ENCODE measurements around the gene CALCOCO2.
"Not testable (repeated sequence)": the region's sequence is repeated elsewhere in the genome, so short reads cannot be mapped to it uniquely, and the experiment has no call there.

Gene CALCOCO2

DNA sequence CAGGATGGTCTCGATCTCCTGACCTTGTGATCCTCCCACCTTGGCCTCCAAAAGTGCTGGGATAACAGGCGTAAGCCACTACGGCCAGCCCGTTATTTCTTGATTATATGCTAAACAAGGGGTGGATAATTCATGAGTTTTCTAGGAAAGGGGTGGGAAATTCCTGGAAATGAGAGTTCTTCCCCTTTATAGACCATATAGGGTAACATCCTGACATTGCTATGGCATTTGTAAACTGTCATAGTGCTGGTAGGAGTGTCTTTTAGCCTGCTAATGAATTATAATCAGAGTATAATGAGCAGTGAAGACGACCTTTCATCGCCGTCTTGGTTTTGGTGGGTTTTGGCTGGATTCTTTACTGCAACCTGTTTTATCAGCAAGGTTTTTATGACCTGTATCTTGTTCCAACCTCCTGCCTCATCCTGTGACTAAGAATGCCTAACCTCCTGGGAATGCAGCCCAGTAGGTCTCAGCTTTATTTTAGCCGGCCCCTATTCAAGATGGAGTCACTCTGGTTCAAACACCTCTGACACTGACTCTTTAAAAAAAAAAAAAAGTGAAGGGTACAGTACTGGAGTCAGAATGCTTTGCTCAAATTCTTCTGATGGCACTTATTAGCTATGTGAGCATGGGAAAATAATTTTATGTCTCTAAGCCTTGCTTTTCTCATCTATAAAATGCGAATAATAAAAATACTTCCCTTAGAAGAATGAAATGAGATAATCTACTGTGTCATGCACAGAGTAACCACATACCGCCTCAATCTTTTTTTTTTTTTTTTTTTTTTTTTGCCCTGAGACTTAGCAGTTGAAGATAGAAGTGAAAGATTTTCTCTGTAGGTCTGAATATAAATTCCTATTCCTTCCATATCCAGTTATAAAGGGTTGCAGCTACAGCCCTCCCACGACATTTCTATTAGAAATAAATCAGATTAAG is 5.1 kb upstream of the CALCOCO2 start:
- DNase-seq, result no peak

DNA sequence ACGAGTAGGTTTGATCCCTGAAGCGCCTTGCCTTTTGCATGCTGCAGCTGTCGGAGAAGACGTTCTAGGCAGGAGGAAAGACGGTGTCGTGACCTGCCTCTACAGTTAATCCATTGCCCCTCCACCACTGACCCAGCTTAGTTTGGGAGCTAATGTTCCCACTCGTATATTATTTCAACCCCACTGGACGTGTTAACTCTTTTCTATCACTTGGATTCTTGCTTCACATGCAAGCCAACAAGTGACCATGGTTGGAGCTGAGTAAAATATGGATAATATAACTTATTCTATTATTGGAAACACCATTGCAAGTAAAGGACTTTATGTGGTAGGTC is 681 bp downstream of the CALCOCO2 start:
- DNase-seq, result no peak

DNA sequence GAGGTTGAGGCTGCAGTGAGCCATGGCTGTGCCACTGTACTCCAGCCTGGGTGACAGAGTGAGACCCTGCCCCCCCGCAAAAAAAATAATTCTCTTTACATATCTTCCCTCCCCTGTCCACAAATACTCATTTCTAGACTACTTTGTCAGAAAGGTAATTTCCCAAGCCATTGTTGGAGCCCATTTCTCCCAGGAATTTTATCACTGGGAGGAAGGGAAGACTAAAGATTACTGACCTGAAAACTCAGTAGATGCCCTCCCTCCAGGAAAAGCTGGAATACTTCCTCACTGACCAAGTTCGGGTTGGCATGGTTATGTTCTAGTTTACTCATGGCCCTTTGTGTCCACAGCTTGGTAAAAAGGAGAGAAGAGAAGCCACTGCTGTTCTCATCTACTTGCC is 4.1 kb downstream of the CALCOCO2 start:
- DNase-seq, result no peak

DNA sequence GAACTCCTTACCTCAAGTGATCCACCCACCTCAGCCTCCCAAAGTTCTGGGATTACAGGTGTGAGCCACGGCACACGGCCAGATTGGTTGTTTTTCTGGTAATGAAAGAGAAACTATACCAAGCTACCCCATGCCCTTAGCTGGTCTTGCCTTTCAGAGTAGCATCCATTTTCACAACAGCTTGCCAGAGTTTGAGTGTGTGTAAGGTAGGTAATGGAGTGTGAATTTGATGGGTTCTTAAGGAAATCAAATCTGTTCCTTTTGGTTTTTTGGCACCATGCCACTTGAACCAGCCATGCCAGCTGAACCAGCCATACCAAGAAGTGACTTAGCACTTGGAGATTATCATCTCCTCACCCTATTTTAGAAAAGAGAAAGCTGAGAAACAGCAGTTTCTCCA is 5.1 kb downstream of the CALCOCO2 start:
- DNase-seq, result no peak

DNA sequence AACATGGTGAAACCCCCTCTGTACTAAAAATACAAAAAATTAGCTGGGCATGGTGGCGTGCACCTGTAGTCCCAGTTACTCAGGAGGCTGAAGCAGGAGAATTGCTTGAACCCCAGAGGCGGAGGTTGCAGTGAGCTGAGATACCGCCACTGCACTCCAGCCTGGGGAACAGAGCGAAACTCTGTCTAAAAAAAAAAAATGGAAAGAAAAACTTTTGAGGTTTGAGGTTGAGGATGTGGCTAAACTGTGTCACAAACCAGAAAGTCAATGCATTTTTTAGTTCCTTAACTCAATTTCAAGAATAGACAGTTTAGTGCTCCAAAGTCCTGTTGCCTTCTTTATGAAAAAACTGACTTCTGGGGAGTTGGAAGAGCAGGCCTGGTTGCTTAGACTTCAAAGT is 6.6 kb downstream of the CALCOCO2 start:
- not testable (repeated sequence) for DNase-seq

DNA sequence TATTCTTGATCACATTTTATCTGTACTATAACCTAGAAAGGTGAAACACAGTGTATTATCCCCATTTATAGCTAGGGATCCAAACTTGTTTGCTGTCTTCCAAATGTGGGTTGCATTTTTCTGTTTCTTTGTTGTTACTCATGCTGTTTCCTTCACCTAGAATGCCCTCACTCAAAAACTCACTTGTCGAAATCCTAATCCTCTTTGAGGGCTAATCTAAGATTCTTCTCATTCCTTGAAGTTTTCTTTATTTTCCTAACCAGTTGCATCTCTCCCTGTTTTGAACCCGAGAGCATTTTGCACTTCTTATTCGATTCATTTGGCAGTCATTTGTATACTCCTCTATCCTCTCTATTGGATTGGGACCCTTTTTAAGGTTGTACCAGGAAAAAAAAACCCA is 9.6 kb downstream of the CALCOCO2 start:
- DNase-seq, result no peak

DNA sequence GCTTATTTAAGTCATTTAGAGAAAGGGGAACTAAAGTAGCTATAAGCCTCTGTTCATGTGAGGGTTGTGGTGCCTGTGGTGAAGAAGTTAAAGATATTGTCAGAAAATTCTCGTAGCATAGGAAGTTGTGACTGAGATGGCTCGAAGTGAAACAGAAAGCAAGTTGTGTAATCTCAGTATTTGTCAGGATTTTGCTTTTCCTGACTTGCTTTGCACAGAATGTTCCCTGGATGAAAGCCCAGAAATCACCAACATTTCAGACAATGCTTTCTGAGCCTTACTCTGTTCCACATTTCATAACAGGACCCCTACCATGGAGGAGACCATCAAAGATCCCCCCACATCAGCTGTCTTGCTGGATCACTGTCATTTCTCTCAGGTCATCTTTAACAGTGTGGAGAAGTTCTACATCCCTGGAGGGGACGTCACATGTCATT is 10.6 kb downstream of the CALCOCO2 start:
- DNase-seq, result no peak

DNA sequence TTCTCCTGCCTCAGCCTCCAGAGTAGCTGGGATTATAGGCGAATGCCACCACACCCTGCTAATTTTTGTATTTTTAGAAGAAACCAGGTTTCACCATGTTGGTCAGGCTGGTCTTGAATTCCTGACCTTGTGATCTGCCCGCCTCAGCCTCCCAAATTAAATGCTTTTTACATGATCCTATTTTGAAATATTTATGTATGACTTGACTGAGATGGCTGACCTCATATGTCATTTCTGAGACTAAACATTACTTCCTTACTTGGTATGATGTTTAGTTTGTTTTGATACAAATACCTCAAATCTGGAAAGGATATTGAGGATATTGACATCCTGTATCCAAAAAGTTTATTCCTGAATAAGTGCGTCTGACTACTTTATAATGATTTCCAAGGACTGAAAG is 11.9 kb downstream of the CALCOCO2 start:
- DNase-seq, result no peak

DNA sequence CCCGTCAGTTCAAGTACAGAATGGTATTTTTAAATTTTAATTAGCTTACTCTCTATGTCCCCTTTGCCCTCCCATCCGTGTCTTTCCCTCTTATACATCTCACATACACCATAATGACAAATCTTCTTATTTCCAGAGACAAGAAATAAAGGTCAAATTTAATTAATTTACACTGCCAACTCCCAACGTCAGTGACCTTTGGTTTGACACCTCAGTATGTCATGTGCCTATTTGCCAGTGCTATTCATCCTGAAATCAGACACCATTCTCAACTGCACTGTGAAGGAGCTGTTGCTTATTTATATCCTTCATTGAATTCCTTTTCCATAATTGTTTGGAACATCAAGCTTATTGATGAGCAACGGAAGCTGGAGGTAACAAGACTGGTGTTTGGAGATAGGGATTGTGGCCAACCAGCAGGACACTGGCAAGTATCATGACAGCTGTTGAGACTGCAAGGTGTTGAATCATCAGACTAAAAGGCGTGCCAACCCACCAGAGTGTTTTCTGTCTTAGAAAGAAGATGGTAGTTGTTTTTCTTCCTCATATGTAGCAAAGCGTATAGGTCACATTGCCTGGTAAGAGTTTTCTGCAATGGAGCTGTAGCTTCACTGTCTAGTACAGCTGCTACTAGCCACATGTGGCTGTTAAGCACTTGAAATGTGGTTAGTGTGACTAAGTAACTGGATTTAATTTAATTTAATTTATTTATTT is 12.5 kb downstream of the CALCOCO2 start:
- DNase-seq, result no peak

DNA sequence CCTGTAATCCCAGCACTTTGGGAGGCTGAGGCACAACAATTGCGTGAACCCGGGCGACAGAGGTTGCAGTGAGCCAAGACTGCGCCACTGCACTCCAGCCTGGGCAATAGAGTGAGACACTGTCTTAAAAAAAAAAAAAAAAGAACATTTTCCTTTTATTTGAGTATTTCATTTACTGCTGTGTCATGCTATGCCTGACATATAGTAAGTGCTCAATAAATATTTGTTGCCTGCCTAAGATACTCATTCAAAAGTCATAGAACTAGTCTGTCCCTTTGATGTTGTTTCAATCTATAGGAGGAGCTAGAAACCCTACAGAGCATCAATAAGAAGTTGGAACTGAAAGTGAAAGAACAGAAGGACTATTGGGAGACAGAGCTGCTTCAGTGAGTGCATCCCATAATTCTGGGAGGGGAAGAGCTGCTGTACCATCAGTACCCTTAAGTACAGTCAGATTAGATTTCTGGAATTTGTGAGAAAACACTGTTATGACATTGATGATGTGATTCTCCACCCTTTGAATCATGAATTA is 20.0 kb downstream of the CALCOCO2 start:
- no peak for DNase-seq

DNA sequence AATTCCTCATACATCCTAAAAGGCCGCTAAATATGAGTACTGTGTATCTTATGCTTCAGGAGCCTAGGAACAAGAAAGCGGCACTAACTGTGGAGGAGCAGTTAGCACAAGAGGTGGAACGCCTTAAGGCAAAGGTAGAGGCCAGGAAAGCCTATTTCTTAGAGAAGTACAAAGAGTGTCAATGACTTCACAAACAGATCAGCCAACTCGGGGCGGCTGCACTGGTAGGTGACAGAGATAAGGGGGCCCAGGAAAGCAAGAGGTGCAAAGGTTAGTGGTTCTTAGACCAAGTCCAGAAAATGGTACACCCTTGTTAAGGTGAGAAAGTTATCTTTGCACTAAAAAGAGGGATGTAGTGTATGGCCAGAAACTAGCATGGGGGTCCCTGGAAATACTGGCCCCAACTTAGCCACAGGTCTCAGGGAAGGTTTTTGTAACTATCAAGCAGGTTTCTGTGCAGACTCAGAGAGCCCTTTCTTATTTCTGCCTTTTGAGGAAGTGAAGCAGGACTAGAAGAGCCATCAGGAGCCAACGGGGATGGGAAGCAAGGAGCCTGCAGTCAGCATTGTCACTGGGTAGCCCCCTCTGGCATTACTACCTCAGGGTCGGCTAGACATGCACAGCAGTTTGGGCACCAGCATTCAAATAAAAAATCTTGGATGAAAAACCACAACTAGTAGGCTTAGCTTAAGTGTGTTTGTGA is 24.1 kb downstream of the CALCOCO2 start:
- DNase-seq, result no peak

DNA sequence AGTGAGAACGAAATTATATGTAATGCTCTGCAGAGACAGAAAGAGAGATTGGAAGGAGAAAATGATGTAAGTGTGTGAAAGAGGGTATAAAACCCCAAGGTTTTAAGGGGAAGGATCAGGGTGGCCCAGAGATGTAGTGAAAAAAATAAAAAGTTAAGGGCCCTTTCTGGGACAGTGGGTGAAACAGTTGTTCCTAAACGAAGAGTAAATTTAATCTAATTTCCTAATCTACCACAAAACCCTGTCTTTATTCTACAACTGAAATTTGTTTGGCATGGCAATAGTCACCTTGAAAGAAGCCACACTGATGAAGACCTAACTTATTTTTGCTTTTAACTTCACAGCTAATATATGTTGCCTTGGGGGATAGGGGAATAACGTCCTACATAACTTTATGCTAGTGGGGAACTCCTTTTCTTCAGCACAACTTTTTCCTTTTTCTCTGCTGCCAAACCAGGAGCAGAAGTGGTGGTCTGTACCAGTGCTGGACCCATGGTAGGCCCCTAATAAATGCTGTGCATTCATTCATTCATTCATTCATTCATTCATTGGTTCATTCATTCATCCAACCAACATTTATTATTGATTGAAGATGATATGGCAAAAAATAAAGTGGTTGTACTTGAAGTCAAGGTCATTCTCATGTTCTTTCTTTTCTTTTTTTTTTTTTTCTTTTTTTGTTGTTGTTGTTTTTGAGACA is 25.4 kb downstream of the CALCOCO2 start:
- DNase-seq, result no peak

DNA sequence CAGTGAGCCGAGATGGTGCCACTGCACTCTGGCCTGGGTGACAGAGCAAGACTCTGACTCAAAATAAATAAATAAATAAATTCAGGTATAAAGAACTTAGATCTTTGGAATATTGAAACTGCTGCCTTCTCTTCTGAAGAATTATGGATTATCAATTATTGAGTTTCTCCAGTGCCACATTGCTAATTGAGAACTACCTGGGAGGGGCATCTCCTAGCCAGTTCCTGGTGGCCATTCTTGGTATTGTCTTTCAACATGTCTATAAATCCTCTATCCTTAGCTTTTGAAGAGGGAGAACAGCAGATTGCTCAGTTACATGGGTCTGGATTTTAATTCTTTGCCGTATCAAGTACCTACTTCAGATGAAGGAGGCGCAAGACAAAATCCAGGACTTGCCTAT is 29.2 kb downstream of the CALCOCO2 start:
- DNase-seq, result no peak

DNA sequence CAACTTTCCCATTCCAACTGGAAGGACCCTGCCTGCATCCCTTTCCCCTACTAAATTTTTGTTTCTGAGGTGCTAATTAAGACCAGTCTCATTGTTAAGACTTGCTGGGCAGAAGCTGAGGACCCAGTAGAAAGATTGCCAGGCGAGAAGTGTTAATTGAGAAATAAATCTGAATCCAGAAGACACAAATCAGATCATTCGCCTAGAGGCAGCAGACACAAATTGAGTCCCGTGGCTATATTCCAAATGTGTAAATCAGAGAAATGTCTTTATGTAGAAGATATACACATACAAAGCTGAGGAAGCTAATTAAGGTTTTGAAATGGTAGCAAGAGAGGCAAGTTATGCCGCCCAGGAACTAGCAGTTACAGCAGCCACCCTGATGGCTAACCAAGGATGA is 29.6 kb downstream of the CALCOCO2 start:
- no peak for DNase-seq

DNA sequence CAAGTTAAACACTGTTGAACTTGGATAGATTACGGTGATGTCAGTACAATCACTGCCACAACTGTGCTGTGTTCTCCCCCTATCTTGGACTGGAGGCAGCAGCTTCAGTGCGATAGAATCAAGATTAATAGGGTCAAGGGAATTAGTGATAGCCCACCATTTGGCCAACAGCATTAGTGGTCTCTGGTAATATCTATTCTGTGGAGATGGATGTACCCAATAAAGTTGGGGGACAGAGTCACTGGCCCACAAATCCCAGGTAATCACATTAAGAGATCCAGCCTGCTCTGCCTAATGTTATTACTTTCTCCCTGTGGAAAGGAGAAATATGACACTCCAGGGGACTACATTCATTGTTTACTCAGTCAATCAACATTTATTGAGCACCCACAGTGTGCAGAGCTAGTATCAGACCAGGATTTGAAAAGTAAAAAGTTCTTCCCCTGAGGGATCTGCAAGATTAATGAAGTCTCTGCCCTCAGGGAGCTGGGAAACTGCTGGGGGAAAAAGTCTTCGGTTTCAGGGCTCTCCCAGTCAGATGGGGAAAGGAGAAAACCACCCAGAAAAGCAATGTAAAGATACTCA is 38.2 kb downstream of the CALCOCO2 start:
- DNase-seq, result no peak

DNA sequence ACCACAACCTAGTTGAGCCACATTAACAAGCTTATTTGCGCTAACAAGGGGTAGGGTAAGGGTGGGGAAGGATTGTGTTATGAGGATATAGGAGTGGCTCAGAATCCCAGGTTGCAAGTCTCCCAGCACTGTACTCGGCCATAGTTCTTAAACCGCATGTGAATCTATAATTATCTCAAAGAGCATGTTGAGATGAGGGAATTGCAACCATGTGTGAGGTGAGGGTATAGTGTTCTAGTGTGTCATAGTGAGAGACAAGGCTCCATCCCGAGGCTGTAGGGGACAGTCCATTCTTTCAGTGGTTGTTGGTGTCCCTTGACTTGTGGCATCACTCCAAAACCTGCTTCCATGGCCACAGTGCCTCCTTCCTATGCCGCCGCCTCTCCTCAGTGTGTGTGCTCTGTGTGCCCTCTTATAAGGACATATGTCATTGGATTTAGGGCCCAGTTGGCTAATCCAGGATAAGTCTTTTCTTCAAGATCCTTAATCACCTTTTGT is 39.0 kb downstream of the CALCOCO2 start:
- DNase-seq, result no peak

DNA sequence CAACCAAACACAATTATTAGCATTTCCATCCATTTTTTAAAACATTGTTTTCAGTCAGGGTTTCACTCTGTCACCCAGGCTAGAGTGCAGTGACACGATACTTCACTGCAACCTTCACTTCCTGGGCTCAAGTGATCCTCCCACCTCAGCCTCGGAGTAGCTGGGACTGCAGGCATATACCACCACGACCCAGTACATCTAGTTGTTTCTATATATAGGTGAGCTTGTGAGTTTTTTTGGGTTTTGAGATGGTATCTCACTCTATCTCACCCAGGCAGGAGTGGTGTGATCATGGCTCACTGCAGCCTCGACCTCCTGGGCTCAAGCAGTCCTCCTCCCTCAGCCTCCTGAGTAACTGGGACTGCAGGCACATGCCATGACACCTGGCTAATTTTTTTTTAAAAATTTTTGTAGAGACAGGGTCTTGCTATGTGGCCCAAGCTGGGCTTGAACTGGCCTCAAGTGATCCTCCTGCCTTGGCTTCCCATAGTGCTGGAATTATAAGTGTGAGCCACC is 40.3 kb downstream of the CALCOCO2 start:
- no peak for DNase-seq

DNA sequence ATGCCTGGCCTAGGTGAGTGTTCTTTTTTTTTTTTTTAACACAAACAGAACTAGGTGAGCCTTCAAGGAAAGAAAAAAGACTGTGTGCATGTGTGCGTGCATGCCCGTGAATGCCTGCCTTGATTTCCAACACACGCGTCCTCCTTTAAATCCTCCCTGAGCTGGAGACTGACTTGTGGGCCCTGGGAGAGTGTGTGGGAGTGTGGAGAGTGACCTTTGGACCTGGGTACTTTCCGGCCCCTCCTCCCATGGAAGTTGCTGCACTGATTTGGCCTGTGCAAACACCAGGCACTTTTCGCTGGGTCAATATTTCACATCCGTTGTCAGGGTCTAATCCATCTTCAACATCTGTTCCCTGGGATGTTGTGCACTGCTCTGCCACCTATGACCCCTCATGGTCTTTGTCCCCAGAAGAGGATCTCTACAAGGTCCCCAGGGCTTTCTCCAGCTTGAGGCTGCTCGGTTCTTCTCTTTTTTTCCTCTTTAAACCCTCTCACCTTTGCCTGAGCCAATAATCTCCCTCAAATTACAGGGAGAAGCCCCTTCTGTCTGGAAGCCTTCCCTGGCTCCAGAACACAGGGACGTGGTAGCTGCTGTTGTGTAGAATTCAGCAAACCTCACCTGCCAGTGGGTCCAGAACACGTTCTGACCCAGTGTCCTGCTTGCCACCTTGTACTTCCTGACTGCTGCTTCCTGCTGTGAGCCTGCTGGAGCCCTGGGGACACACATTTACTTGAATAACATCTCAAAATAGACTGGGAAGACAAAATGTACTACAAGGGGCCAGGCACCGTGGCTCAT is 40.9 kb downstream of the CALCOCO2 start:
- no peak for DNase-seq

DNA sequence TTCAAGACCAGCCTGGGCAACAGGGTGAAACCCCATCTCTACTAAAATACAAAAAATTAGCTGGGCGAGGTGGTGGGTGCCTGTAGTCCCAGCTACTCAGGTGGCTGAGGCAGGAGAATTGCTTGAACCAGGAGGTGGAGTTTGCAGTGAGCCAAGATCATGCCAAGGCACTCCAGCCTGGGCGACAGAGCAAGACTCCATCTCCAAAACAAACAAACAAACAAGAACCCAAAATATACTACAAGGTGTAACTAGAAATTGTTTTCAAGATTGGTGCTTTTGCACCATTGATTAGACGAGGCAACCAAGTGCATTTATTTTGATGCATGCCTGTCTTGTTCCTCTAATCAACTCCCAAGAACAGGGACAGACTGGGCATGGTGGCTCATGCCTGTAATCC is 41.6 kb downstream of the CALCOCO2 start:
- not testable (repeated sequence) for DNase-seq

DNA sequence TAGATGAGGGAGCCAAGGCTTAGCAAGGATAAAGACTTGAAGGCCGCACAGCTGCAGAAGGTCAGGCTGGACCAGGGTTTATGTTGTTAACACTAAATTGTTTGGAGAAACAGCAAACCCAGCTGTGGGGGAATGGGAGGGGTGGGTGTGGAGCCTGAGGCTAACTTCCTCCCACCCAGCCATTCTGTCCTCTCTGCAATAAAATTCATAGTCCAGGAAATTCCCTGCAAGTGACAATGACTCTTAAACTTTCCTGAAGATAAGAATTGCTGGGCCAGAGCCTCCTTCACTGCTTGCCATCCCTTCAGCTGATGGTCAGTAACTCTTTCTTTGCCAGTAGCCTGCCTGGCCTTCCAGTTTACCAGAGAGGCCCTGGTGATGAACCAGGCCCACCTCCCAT is 42.4 kb downstream of the CALCOCO2 start:
- DNase-seq, result no peak

All from activated CD8-positive, alpha-beta memory T cell treated with anti-CD3 and anti-CD28 coated beads, Interleukin-2, amount 50 U/mL, for 48 hours (primary cell).